Measurements from ENCODE around the gene TMC4.

DNA sequence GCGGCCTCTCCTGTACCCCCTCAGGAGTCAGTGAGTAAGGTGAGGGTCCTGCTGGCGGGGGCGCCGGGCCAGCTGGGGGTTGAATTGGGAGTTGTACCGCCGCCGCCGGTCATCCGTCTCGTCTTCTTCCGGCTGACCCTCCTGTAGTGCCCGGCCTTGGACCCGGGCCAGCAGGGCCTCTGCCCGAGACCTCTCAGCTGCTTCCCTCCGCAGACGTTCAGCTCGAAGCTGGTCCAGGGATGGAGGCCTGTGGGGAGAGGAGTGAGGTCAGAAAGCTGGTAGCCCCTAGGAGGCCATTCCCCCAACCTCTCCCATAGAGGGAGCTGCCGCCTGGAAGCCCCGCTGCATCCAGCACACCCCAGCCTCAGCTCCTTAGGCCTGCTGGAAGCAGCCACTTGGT, 17.3 kb downstream of the TMC4 start:
- TF ChIP-seq, protein P1, sequence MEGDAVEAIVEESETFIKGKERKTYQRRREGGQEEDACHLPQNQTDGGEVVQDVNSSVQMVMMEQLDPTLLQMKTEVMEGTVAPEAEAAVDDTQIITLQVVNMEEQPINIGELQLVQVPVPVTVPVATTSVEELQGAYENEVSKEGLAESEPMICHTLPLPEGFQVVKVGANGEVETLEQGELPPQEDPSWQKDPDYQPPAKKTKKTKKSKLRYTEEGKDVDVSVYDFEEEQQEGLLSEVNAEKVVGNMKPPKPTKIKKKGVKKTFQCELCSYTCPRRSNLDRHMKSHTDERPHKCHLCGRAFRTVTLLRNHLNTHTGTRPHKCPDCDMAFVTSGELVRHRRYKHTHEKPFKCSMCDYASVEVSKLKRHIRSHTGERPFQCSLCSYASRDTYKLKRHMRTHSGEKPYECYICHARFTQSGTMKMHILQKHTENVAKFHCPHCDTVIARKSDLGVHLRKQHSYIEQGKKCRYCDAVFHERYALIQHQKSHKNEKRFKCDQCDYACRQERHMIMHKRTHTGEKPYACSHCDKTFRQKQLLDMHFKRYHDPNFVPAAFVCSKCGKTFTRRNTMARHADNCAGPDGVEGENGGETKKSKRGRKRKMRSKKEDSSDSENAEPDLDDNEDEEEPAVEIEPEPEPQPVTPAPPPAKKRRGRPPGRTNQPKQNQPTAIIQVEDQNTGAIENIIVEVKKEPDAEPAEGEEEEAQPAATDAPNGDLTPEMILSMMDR (IDR thresholded peaks at IDR 0.05): no peak
- TF ChIP-seq NFIC (IDR thresholded peaks at IDR 0.05; ENCODE audit: borderline replicate concordance): no peak
- TF ChIP-seq RCOR1 (IDR thresholded peaks at IDR 0.05; ENCODE audit: low read length): no peak
- TF ChIP-seq EZH2phosphoT487 (IDR thresholded peaks at IDR 0.05; ENCODE audit: borderline replicate concordance, low read depth): no peak
- TF ChIP-seq POLR2AphosphoS5 (IDR thresholded peaks at IDR 0.05; ENCODE audit: low read depth, low read length): no peak
- no peak for TF ChIP-seq TEAD4 (IDR thresholded peaks at IDR 0.05; ENCODE audit: borderline replicate concordance, insufficient read depth)
- no peak for TF ChIP-seq JUND (IDR thresholded peaks at IDR 0.05)
- no peak for TF ChIP-seq IRF3 (IDR thresholded peaks at IDR 0.05; ENCODE audit: low read depth, low read length)
- no peak for TF ChIP-seq MAX (IDR thresholded peaks at IDR 0.05; ENCODE audit: low read depth)

Measured in SK-N-SH (cell line).